ENCODE measurements around the gene GPATCH3. TPM values are rescaled to one million over a fixed set of nuclear protein-coding genes. Genes with fewer than 3 reads are reported as not detected.

GPATCH3 gene
- total and polyA plus RNA-seq, 2 of the 4 experiments (the other 2 are of a cell fraction) = 5.2 to 8.0 TPM

DNA sequence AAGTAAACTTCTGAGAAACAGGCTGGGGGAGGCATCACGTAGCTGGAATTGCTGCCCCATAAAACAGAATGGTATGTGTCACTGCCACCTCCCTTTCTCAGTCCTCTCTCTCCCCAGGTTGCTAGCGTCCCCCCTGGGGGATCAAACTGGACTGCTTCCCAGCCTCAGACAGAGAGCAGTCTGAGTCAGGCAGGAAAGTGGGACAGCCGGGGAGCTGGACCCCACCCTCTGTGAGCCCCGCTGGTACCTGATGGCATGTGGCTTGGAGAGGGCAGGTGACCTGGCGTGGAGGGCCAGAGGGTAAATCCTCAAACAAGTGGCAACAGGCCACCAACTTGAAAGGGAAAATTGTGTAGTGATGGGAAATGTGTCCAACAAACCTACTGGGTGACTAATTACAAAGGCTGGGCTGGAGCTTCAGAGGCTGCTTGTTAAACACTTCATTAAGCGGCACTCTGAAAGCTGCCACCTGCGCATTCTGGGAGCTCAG is 38.3 kb downstream of the GPATCH3 start:
- Histone ChIP-seq H3K27ac (ENCODE audit: insufficient read depth, low read length) (no peak overlapping the region), H3K36me3 (ENCODE audit: control insufficient read depth, insufficient read depth, low read length) (no peaks in the 10 kb centered on the region), H2BK20ac (ENCODE audit: low read depth, low read length) (no peak overlapping the region), H3K9me3 (ENCODE audit: control insufficient read depth, insufficient read depth, low read length) (no peaks in the 10 kb centered on the region), H2AK9ac (replicated peaks; ENCODE audit: low read depth, low read length, poor library complexity) (no peak overlapping the region), H2AFZ (replicated peaks; ENCODE audit: low read length, poor library complexity) (no peak overlapping the region), H2BK5ac (ENCODE audit: low read depth, low read length, poor library complexity, severe bottlenecking) (no peak overlapping the region), H3K27me3 (ENCODE audit: control insufficient read depth, insufficient read depth, low read length) (no peaks in the 10 kb centered on the region), H3K18ac (ENCODE audit: low read depth, low read length) (no peak overlapping the region), H3K79me1 (ENCODE audit: low read depth in 1 of 2, low read length in 2 of 2) (0 out of 4 replicates have a peak, but pooled peaks cover 0 to 3% of the 10 kb centered on the region in 2 experiments), H3K4me2 (ENCODE audit: low read depth, low read length) (no peak overlapping the region), H3K4me1 (ENCODE audit: control insufficient read depth, insufficient read depth, low read length) (peaks cover 4% of the 10 kb centered on the region), H3K4ac (ENCODE audit: low read depth, low read length) (peak overlapping the region; percentile 6; the same call in 1 of the 2 replicates), H4K20me1 (ENCODE audit: insufficient read depth, low read length) (no peaks in the 10 kb centered on the region), H4K5ac (ENCODE audit: low read depth, low read length) (no peak overlapping the region), H3K23ac (ENCODE audit: low read depth, low read length) (no peak overlapping the region), H4K91ac (ENCODE audit: insufficient read depth, low read depth, low read length) (no peak overlapping the region), H3K9ac (ENCODE audit: low read depth, low read length) (no peak overlapping the region), H3K4me3 (ENCODE audit: insufficient read depth, low read depth, low read length) (no peak overlapping the region), H3K14ac (replicated peaks; ENCODE audit: low read depth, low read length) (no peak overlapping the region), H3K56ac (ENCODE audit: extremely low read depth, insufficient read depth, low read length) (no peak overlapping the region), H4K8ac (ENCODE audit: low read depth in 2 of 2, low read length in 2 of 2) (no peak overlapping the region), H3K9me1 (ENCODE audit: insufficient read depth, low read length) (peaks cover 12% of the 10 kb centered on the region), H2BK120ac (ENCODE audit: low read depth, low read length) (no peak overlapping the region), H2AK5ac (ENCODE audit: low read depth, low read length) (peak overlapping the region; percentile 21), H2BK15ac (ENCODE audit: low read depth, low read length) (no peak overlapping the region)
- in situ Hi-C loops (cut with MboI; ENCODE audit: low sequenced_read_pairs) = no loop called here
- POLR2A ChIA-PET (ENCODE audit: unreplicated experiment) = no interaction called here
- CTCF ChIA-PET = interaction anchor here (0.6 kb wide), 1 partner anchor 279 kb away, joined by 3 read pairs; no protein-coding TSS in a partner anchor
- WGBS, 2 experiments (ENCODE audit: extremely low coverage in 2 of 2, insufficient read length in 1 of 2) = 91% methylated on average over 5 of the region's 7 CpGs; no CpG with 5 or more reads in 1 of the 2 experiments
- DNase-seq (no peak), ATAC-seq (ENCODE audit: low read depth) (no peak)
- intact Hi-C loops (cut with micrococcal nuclease) = loop anchor here (10.0 kb wide), 1 partner anchor 167 kb away; the partner anchor contains the start of gene ARID1A
- dilution Hi-C loops (cut with HindIII; ENCODE audit: low sequenced_read_pairs, unreplicated experiment) = no loop called here
- no TSS peak for BruUV-seq (replicated peaks)
- TF ChIP-seq MXI1 (IDR thresholded peaks at IDR 0.05; ENCODE audit: borderline replicate concordance, low read depth, low read length) = no peak
- no peak for TF ChIP-seq MAFK (IDR thresholded peaks at IDR 0.05; ENCODE audit: low read depth, low read length)
- no peak for TF ChIP-seq CHD1 (IDR thresholded peaks at IDR 0.05; ENCODE audit: low read depth, low read length)
- TF ChIP-seq POLR2A (IDR thresholded peaks at IDR 0.05; ENCODE audit: low read depth, low read length) = no peak
- TF ChIP-seq, protein P1, sequence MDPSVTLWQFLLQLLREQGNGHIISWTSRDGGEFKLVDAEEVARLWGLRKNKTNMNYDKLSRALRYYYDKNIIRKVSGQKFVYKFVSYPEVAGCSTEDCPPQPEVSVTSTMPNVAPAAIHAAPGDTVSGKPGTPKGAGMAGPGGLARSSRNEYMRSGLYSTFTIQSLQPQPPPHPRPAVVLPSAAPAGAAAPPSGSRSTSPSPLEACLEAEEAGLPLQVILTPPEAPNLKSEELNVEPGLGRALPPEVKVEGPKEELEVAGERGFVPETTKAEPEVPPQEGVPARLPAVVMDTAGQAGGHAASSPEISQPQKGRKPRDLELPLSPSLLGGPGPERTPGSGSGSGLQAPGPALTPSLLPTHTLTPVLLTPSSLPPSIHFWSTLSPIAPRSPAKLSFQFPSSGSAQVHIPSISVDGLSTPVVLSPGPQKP (IDR thresholded peaks at IDR 0.05; ENCODE audit: borderline replicate concordance, low read depth, low read length) = no peak
- TF ChIP-seq NFE2L2 (IDR thresholded peaks at IDR 0.05; ENCODE audit: low read depth, low read length) = no peak
- no peak for TF ChIP-seq RFX5 (IDR thresholded peaks at IDR 0.05; ENCODE audit: low read depth, low read length)
- no peak for TF ChIP-seq FOS (IDR thresholded peaks at IDR 0.05; ENCODE audit: low read depth, low read length)
- no peak for TF ChIP-seq CEBPB (IDR thresholded peaks at IDR 0.05; ENCODE audit: low read depth, low read length)
- no peak for TF ChIP-seq RCOR1 (IDR thresholded peaks at IDR 0.05; ENCODE audit: insufficient replicate concordance, low read length)
- TF ChIP-seq SMC3 (IDR thresholded peaks at IDR 0.05; ENCODE audit: low read depth, low read length) = no peak
- no peak for TF ChIP-seq RAD21 (IDR thresholded peaks at IDR 0.05; ENCODE audit: low read length)
- TF ChIP-seq CTCF (conservative IDR thresholded peaks at IDR 0.05; ENCODE audit: low read depth, low read length) = no peak
- TF ChIP-seq, protein P2, sequence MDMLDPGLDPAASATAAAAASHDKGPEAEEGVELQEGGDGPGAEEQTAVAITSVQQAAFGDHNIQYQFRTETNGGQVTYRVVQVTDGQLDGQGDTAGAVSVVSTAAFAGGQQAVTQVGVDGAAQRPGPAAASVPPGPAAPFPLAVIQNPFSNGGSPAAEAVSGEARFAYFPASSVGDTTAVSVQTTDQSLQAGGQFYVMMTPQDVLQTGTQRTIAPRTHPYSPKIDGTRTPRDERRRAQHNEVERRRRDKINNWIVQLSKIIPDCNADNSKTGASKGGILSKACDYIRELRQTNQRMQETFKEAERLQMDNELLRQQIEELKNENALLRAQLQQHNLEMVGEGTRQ (IDR thresholded peaks at IDR 0.05; ENCODE audit: low read depth, low read length) = no peak
- no peak for TF ChIP-seq BHLHE40 (IDR thresholded peaks at IDR 0.05; ENCODE audit: low read depth, low read length)
- no peak for TF ChIP-seq MAZ (IDR thresholded peaks at IDR 0.05; ENCODE audit: borderline replicate concordance, low read depth, low read length)

All from IMR-90 (cell line).